Measurements from ENCODE around the gene SF3B2.

SF3B2 gene

GRCh38 chr11:66069715-66070603 lies 17.8 kb downstream of the SF3B2 start, which contains the start of gene PACS1:
Gene PACS1 (plus strand): TSS chr11:66070272. CDS start chr11:66070487, 215 bp downstream.
- no peak for TF ChIP-seq CTCF (conservative IDR thresholded peaks at IDR 0.05; ENCODE audit: low read depth, low read length)
- H3K4me3 ChIP-seq (ENCODE audit: low read depth, low read length), result peak within 1 kb of the TSS; percentile 77
- peak; percentile 91 for DNase-seq (ENCODE audit: low read depth)

- H3K4me3 ChIP-seq (ENCODE audit: low read depth, low read length), result peak overlapping the region; percentile 77
- DNase-seq (ENCODE audit: low read depth), result peak; percentile 39
- no peak for TF ChIP-seq CTCF (conservative IDR thresholded peaks at IDR 0.05; ENCODE audit: low read depth, low read length)
These were observed 18.6 kb downstream of the SF3B2 start for GRCh38 chr11:66070604-66071380.

- DNase-seq (ENCODE audit: low read depth), result peak; percentile 31
- TF ChIP-seq CTCF (conservative IDR thresholded peaks at IDR 0.05; ENCODE audit: low read depth, low read length), result no peak
These were observed 19.2 kb downstream of the SF3B2 start for GRCh38 chr11:66071381-66071801.

GRCh38 chr11:66072081-66072480 lies 19.9 kb downstream of the SF3B2 start:
- no peak for TF ChIP-seq CTCF (conservative IDR thresholded peaks at IDR 0.05; ENCODE audit: low read depth, low read length)
- peak overlapping the region; percentile 77 for H3K4me3 ChIP-seq (ENCODE audit: low read depth, low read length)
- DNase-seq (ENCODE audit: low read depth), result no peak

More at GRCh38 chr11:66071381-66071801, 19.2 kb downstream of the SF3B2 start:
- peak overlapping the region; percentile 77 for H3K4me3 ChIP-seq (ENCODE audit: low read depth, low read length)

GRCh38 chr11:66072518-66072917 lies 20.4 kb downstream of the SF3B2 start:
- no peak overlapping the region for H3K4me3 ChIP-seq (ENCODE audit: low read depth, low read length)
- no peak for TF ChIP-seq CTCF (conservative IDR thresholded peaks at IDR 0.05; ENCODE audit: low read depth, low read length)
- no peak for DNase-seq (ENCODE audit: low read depth)

GRCh38 chr11:66073669-66074068 lies 21.5 kb downstream of the SF3B2 start:
- no peak for TF ChIP-seq CTCF (conservative IDR thresholded peaks at IDR 0.05; ENCODE audit: low read depth, low read length)
- no peak overlapping the region for H3K4me3 ChIP-seq (ENCODE audit: low read depth, low read length)
- no peak for DNase-seq (ENCODE audit: low read depth)
